Panc1 (cell line): ENCODE measurements around the gene TMEM168.

ENCODE experiments used
- CTCF ChIP-seq: fragments of 450-650 bp; IDR thresholded peaks from 2 replicates; pipeline ENCODE4 v1.5.1; 2017; ENCODE audit warnings: mild to moderate bottlenecking
- POLR2AphosphoS5 ChIP-seq: IDR thresholded peaks from 2 replicates; pipeline ENCODE4 v1.6.1; 2012; ENCODE audit warnings: mild to moderate bottlenecking, low read depth, low read length, moderate library complexity
- REST ChIP-seq, 2 experiments: IDR thresholded peaks; 2 replicates each; pipeline ENCODE4 v1.6.1; 2011 to 2012; ENCODE audit warnings: low read depth in 2 of 2, control low read depth in 1 of 2, low read length in 1 of 2, mild to moderate bottlenecking in 1 of 2, moderate library complexity in 1 of 2; ENCODE audit not compliant: insufficient read depth in 1 of 2
- SIN3A ChIP-seq: IDR thresholded peaks from 2 replicates; pipeline ENCODE4 v1.6.1; 2012; ENCODE audit warnings: low read depth, mild to moderate bottlenecking, low read length, moderate library complexity, borderline replicate concordance; ENCODE audit not compliant: insufficient read depth
- TCF7L2 ChIP-seq: IDR thresholded peaks from 2 replicates; pipeline ENCODE4 v1.6.1; 2011; ENCODE audit warnings: mild to moderate bottlenecking, low read depth, low read length, inconsistent platforms

GRCh38 chr7:112740667-112741066 lies 49.5 kb downstream of the TMEM168 start:
- TF ChIP-seq CTCF (no peak), REST (IDR thresholded peaks at IDR 0.05; ENCODE audit: insufficient read depth in 1 of 2, low read depth in 2 of 2, low read length in 1 of 2) (no peak), POLR2AphosphoS5 (no peak), SIN3A (no peak), TCF7L2 (no peak)
